Eye (tissue), 1 donor: ENCODE results near the gene ATE1.
"Not testable (repeated sequence)": the region's sequence is repeated elsewhere in the genome, so short reads cannot be mapped to it uniquely, and the experiment has no call there.

Experiments used
- DNase-seq: peaks from one replicate; pipeline ENCODE4 v3.0.0-alpha.2; 2015

ATE1 gene

GRCh38 chr10:121927841-121928527 lies at the start of gene ATE1:
ATE1 (minus strand) TSS chr10:121928031; CDS start chr10:121927949, 82 bp downstream.
- peak; percentile 96 for DNase-seq

GRCh38 chr10:121976607-121977006 lies 48.8 kb upstream of the ATE1 start:
- DNase-seq = no peak

- DNase-seq = no peak
Measured at GRCh38 chr10:121975295-121976086, 47.7 kb upstream of the ATE1 start.

- peak; percentile 93 for DNase-seq
Measured at GRCh38 chr10:121974535-121975294, 46.9 kb upstream of the ATE1 start, which contains the start of gene NSMCE4A. NSMCE4A (minus strand) TSS chr10:121975217; CDS start chr10:121975165, 52 bp downstream.

- DNase-seq = no peak
Measured at GRCh38 chr10:121974019-121974534, 46.2 kb upstream of the ATE1 start.

GRCh38 chr10:121969086-121969485 lies 41.3 kb upstream of the ATE1 start:
- not testable (repeated sequence) for DNase-seq

- DNase-seq = no peak
Measured at GRCh38 chr10:121965996-121966395, 38.2 kb upstream of the ATE1 start.

- DNase-seq = peak; percentile 71
Measured at GRCh38 chr10:121961456-121961855, 33.6 kb upstream of the ATE1 start.

- no peak for DNase-seq
Measured at GRCh38 chr10:121959671-121960070, 31.8 kb upstream of the ATE1 start.

- DNase-seq = no peak
Measured at GRCh38 chr10:121956111-121957061, 28.6 kb upstream of the ATE1 start.

GRCh38 chr10:121952226-121952625 lies 24.4 kb upstream of the ATE1 start:
- DNase-seq = no peak

- DNase-seq = peak; percentile 67
Measured at GRCh38 chr10:121949451-121949850, 21.6 kb upstream of the ATE1 start.

GRCh38 chr10:121949049-121949448 lies 21.2 kb upstream of the ATE1 start:
- DNase-seq = no peak

GRCh38 chr10:121947343-121948330 lies 19.8 kb upstream of the ATE1 start:
- no peak for DNase-seq

- peak; percentile 36 for DNase-seq
Measured at GRCh38 chr10:121942749-121943416, 15.1 kb upstream of the ATE1 start.

GRCh38 chr10:121941532-121941931 lies 13.7 kb upstream of the ATE1 start:
- no peak for DNase-seq

- DNase-seq = no peak
Measured at GRCh38 chr10:121936295-121936694, 8.5 kb upstream of the ATE1 start.

- no peak for DNase-seq
Measured at GRCh38 chr10:121935702-121936101, 7.9 kb upstream of the ATE1 start.

- DNase-seq = not testable (repeated sequence)
Measured at GRCh38 chr10:121930268-121931085, 2.6 kb upstream of the ATE1 start.
